HG03575 (cell line): ENCODE results near the gene LAMB4.

Experiments used
- ATAC-seq: cut with Tn5 transposase; IDR thresholded peaks from one replicate; pipeline ENCODE4 v1.9.1; 2021; ENCODE audit not compliant: unreplicated experiment, insufficient number of reproducible peaks, low FRiP score; ENCODE audit errors: extremely low read depth

The LAMB4 gene

GRCh38 chr7:108114117-108114841 lies 15.9 kb downstream of the LAMB4 start:
- no peak for ATAC-seq

GRCh38 chr7:108112683-108113082 lies 17.5 kb downstream of the LAMB4 start:
- ATAC-seq = no peak

GRCh38 chr7:108109221-108109908 lies 20.8 kb downstream of the LAMB4 start:
- no peak for ATAC-seq

- ATAC-seq = no peak
These were observed 22.0 kb downstream of the LAMB4 start for GRCh38 chr7:108108131-108108530.

GRCh38 chr7:108104324-108104723 lies 25.8 kb downstream of the LAMB4 start:
- ATAC-seq = no peak

- ATAC-seq = no peak
These were observed 26.4 kb downstream of the LAMB4 start for GRCh38 chr7:108103558-108104298.

GRCh38 chr7:108102671-108103312 lies 27.4 kb downstream of the LAMB4 start:
- no peak for ATAC-seq

- ATAC-seq = no peak
These were observed 28.4 kb downstream of the LAMB4 start for GRCh38 chr7:108101759-108102158.

GRCh38 chr7:108099713-108100112 lies 30.4 kb downstream of the LAMB4 start:
- no peak for ATAC-seq

GRCh38 chr7:108097703-108098102 lies 32.5 kb downstream of the LAMB4 start:
- no peak for ATAC-seq

GRCh38 chr7:108096996-108097395 lies 33.2 kb downstream of the LAMB4 start:
- ATAC-seq = no peak

GRCh38 chr7:108094933-108095710 lies 35.0 kb downstream of the LAMB4 start:
- ATAC-seq = no peak

GRCh38 chr7:108094346-108094745 lies 35.8 kb downstream of the LAMB4 start:
- no peak for ATAC-seq

GRCh38 chr7:108093851-108094331 lies 36.3 kb downstream of the LAMB4 start:
- no peak for ATAC-seq

GRCh38 chr7:108093341-108093740 lies 36.8 kb downstream of the LAMB4 start:
- ATAC-seq = no peak

- no peak for ATAC-seq
These were observed 38.7 kb downstream of the LAMB4 start for GRCh38 chr7:108091461-108091831.

- ATAC-seq = no peak
These were observed 39.2 kb downstream of the LAMB4 start for GRCh38 chr7:108090791-108091460.

- ATAC-seq = no peak
These were observed 40.8 kb downstream of the LAMB4 start for GRCh38 chr7:108089381-108089780.
